Glutamatergic neuron (in vitro differentiated cells): ENCODE results near the gene TAS2R41. TPM values are rescaled to one million over a fixed set of nuclear protein-coding genes. Genes with fewer than 3 reads are reported as not detected.
"Not testable (repeated sequence)": the region's sequence is repeated elsewhere in the genome, so short reads cannot be mapped to it uniquely, and the experiment has no call there.

Experiments
- DNase-seq: peaks from one replicate; pipeline ENCODE4 v3.0.0; 2022
- H3K27ac Mint-ChIP-seq: one replicate; pipeline ENCODE4 v1.8.0; 2020; ENCODE audit warnings: mild to moderate bottlenecking, mixed read lengths, inconsistent platforms; ENCODE audit not compliant: unreplicated experiment
- H3K27me3 Mint-ChIP-seq: one replicate; pipeline ENCODE4 v1.8.0; 2020; ENCODE audit warnings: mild to moderate bottlenecking, moderate library complexity, mixed read lengths, inconsistent platforms; ENCODE audit not compliant: unreplicated experiment
- H3K36me3 Mint-ChIP-seq: one replicate; pipeline ENCODE4 v1.8.0; 2020; ENCODE audit warnings: mild to moderate bottlenecking, mixed read lengths, inconsistent platforms; ENCODE audit not compliant: unreplicated experiment
- H3K4me1 Mint-ChIP-seq: one replicate; pipeline ENCODE4 v1.8.0; 2020; ENCODE audit warnings: mild to moderate bottlenecking, low read depth, mixed read lengths, inconsistent platforms; ENCODE audit not compliant: unreplicated experiment
- H3K4me3 Mint-ChIP-seq: one replicate; pipeline ENCODE4 v1.8.0; 2020; ENCODE audit warnings: mild to moderate bottlenecking, mixed read lengths, inconsistent platforms; ENCODE audit not compliant: unreplicated experiment
- H3K9me3 Mint-ChIP-seq: one replicate; pipeline ENCODE4 v1.8.0; 2020; ENCODE audit warnings: mild to moderate bottlenecking, moderate library complexity, mixed read lengths, inconsistent platforms; ENCODE audit not compliant: unreplicated experiment
- CTCF ChIP-seq: fragments of 200-600 bp; sonication (generic); IDR thresholded peaks from one replicate; pipeline ENCODE4 v1.5.0; 2021; ENCODE audit not compliant: partially characterized antibody, unreplicated experiment
- total RNA-seq: library from RNA; stranded (reverse); fragmentation: NEBNext Ultra II Directional; extraction: Animal tissue kit (Norgen Biotek cat#: 25700); gene quantifications from one replicate; pipeline ENCODE4 v1.2.1, GENCODE V29; 2021; ENCODE audit not compliant: unreplicated experiment

The TAS2R41 gene
- total RNA-seq, 1 donor from 2014 or later: not detected

- Mint-ChIP-seq H3K27ac (no peak overlapping the region), H3K4me3 (no peak overlapping the region), H3K36me3 (no peaks in the 10 kb centered on the region), H3K27me3 (no peaks in the 10 kb centered on the region), H3K4me1 (no peaks in the 10 kb centered on the region), H3K9me3 (no peaks in the 10 kb centered on the region)
- no peak for DNase-seq
- TF ChIP-seq CTCF: no peak
Measured at GRCh38 chr7:143460271-143460979, 17.2 kb upstream of the TAS2R41 start.

- Mint-ChIP-seq H3K9me3 (no peaks in the 10 kb centered on the region), H3K27me3 (no peaks in the 10 kb centered on the region), H3K4me1 (no peaks in the 10 kb centered on the region), H3K4me3 (no peak overlapping the region), H3K27ac (no peak overlapping the region), H3K36me3 (no peaks in the 10 kb centered on the region)
- TF ChIP-seq CTCF: no peak
- no peak for DNase-seq
Measured at GRCh38 chr7:143462045-143462444, 15.6 kb upstream of the TAS2R41 start.

- Mint-ChIP-seq H3K9me3 (no peaks in the 10 kb centered on the region), H3K4me1 (no peaks in the 10 kb centered on the region), H3K27me3 (no peaks in the 10 kb centered on the region), H3K36me3 (no peaks in the 10 kb centered on the region), H3K27ac (no peak overlapping the region), H3K4me3 (no peak overlapping the region)
- TF ChIP-seq CTCF: no peak
- no peak for DNase-seq
Measured at GRCh38 chr7:143463556-143463955, 14.1 kb upstream of the TAS2R41 start.

- Mint-ChIP-seq H3K9me3 (no peaks in the 10 kb centered on the region), H3K4me3 (no peak overlapping the region), H3K36me3 (no peaks in the 10 kb centered on the region), H3K27ac (no peak overlapping the region), H3K4me1 (no peaks in the 10 kb centered on the region), H3K27me3 (no peaks in the 10 kb centered on the region)
- no peak for TF ChIP-seq CTCF
- DNase-seq: no peak
Measured at GRCh38 chr7:143463957-143464356, 13.7 kb upstream of the TAS2R41 start.

GRCh38 chr7:143467724-143468123 lies 9.9 kb upstream of the TAS2R41 start:
- Mint-ChIP-seq H3K4me1 (no peaks in the 10 kb centered on the region), H3K27ac (no peak overlapping the region), H3K27me3 (peaks cover 3% of the 10 kb centered on the region), H3K36me3 (peaks cover 11% of the 10 kb centered on the region), H3K4me3 (no peak overlapping the region), H3K9me3 (no peaks in the 10 kb centered on the region)
- DNase-seq: no peak
- no peak for TF ChIP-seq CTCF

- H3K27ac Mint-ChIP-seq, H3K4me1 Mint-ChIP-seq, H3K27me3 Mint-ChIP-seq, DNase-seq, H3K4me3 Mint-ChIP-seq, H3K9me3 Mint-ChIP-seq: not testable (repeated sequence)
- peaks cover 11% of the 10 kb centered on the region for H3K36me3 Mint-ChIP-seq
Measured at GRCh38 chr7:143472071-143472689, 5.5 kb upstream of the TAS2R41 start.
